ENCODE data around the gene TRAPPC4.

- TF ChIP-seq CTCF (IDR thresholded peaks at IDR 0.05; ENCODE audit: low read depth, low read length) (no peak), MAX (IDR thresholded peaks at IDR 0.05; ENCODE audit: low read depth, low read length) (no peak), POLR2A (IDR thresholded peaks at IDR 0.05; ENCODE audit: extremely low read depth, insufficient read length) (no peak)
These were observed 7.0 kb downstream of the TRAPPC4 start for GRCh38 chr11:119025541-119025940.
